Stimulated activated CD4-positive, alpha-beta T cell treated with anti-CD3 and anti-CD28 coated beads, Interleukin-15, amount 100 ng/mL, for 48 hours (primary cell): ENCODE data around the gene AGBL4.

Source experiments
- DNase-seq, 2 donors: peaks; one replicate each; pipeline ENCODE4 v3.0.0-alpha.2; 2020; ENCODE audit warnings: low read depth in 2 of 2

Gene AGBL4

GRCh38 chr1:48592330-48592729 lies 1431.4 kb downstream of the AGBL4 start:
- no peak for DNase-seq

GRCh38 chr1:48591181-48591580 lies 1432.6 kb downstream of the AGBL4 start:
- DNase-seq, result no peak

DNA sequence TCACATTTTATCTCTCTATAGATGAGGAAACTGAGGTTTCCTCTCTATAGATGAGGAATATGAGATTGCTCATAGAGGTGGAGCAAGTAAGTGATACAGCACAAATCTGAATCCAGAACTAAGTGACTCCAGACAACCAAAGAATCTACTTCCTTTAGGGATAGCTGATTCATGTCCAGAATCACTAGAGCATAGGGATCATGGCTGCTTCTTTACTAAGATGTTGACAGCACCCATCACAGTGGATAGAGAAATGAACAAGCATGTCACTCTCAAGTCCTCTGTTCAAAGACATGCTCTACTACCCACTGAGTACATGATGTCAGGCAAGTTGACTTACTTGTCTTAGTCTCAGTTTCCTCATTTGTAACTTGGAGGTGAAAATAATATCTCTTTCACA lies 1435.7 kb downstream of the AGBL4 start:
- DNase-seq, result no peak

DNA sequence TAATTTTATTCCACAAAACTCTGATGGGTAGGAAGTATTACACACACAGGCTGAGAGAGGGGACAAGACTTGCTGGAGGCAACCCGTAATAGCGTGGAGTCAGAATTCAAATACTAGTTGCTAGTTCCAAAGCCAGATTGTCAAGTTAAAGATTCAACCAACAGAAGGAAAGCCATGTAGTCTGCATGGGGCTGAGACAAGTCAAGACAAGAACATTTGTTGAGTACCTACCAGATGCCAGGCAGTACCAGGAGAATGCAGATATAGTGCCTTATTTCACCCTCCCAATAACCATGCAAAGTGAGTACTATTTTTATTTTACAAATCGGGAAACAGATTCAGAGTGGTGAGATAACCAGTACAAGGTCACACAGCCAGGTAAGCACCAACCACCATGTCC lies 1441.3 kb downstream of the AGBL4 start:
- no peak for DNase-seq

- no peak for DNase-seq
Measured at GRCh38 chr1:48581270-48581669, 1442.5 kb downstream of the AGBL4 start.

DNA sequence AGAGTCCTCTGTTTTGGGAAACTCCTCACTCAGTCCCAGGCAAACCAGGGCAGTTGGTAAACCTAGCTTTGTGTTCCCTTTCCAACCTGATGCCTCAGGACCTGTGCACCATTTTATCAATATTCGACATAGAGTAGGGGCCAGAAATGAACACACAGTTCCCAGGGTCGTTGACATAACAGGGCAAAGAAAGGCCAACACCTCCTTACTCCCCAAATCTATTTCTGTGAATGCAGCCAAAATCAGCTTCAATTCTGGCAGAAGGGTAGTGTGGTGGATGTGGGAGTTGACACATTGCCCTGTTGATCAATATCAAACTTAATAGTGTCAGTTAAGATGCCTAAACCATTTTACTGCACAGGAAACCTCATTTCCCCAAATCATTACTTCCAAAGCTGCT lies 1447.2 kb downstream of the AGBL4 start:
- no peak for DNase-seq

DNA sequence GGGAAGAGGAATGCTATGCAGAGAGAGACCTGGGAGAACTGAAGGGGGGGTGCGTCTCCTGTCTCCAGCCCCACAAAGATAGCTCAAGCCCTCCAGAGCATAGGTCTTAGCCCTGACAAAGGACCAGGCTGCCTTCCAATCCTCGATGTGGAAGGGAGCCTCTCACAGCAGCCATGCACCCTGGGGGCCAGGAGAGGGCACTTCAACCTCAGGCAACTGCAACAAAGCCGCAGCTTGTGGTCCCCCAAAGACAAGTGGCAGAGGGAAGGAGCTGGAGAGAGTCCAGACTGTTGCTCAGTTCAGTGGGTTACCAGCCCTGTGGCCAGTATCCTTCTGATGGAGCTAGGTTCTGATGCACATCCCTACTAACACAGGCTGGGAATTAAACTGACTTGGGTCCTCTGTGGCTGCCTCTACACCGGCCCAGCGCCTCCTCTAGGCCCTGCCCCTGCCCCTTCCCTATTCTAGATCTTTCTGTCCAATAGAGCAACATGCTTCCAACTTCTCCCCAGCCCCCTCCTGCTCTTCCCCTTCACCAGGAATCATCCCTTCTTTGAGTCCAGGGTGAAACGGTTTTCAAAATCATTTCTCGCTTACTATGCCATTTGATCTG lies 1451.0 kb downstream of the AGBL4 start:
- DNase-seq, result peak in 1 of 2 donors; percentile 3

GRCh38 chr1:48572134-48572533 lies 1451.6 kb downstream of the AGBL4 start:
- DNase-seq, result no peak

GRCh38 chr1:48571303-48571987 lies 1452.3 kb downstream of the AGBL4 start:
- DNase-seq, result no peak

- DNase-seq, result no peak
Measured at GRCh38 chr1:48570568-48570967, 1453.2 kb downstream of the AGBL4 start.

DNA sequence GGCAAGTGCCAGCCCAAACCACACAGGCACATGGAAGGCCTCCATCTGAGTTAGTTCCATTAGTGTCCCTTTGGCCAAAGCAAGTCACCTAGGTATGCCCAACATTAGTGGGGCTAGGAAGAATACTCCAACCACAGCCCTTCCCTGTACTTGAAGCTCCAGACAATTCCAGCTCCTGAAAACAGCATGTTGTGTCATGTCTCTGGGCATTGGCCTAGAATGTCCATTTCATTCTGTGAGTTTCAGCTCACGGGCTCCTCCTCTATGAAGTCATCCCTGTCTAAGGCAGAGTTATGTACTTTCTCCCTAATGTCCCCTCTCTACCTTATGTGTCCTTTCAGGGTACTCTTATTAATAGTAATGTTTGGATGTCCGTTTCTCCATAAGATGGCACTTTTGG lies 1455.3 kb downstream of the AGBL4 start:
- no peak for DNase-seq

DNA sequence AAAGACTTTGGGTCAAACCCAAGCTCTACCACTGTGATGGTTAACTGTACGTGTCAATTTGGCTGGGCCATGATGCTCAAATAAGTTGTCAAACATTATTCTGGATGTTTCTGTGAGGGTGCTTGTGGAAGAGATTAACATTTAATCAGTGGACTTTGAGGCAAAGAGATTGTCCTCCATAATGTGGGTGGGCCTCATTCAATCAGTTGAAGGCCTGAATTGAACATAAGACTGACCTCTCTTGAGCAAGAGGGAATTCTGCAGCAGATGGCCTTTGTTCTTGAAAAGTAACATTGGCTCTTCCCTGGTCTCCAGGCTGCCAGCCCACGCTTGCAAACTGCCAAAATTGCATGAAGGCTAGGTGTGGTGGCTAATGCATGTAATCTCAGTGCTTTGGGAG lies 1457.3 kb downstream of the AGBL4 start:
- DNase-seq, result no peak

DNA sequence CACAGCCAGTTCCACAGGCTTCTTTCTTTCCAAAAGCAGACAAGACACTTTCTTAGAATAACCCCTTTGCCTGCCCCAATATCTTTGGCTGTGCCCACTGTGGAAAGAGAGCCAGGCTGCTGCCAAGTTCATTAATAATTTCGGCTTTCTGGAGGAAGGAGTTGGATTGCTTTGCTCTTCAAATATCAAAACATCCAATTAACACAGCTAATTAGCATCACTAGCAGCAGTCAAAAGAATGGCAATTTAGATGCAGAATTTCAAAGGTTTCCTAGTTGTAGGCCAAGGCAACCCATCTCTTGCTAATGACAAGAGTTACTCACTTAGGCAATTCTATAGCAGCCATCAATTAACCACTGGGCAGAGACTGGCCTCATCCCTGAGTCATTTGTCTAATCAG lies 1460.7 kb downstream of the AGBL4 start:
- DNase-seq, result no peak

GRCh38 chr1:48561444-48561843 lies 1462.3 kb downstream of the AGBL4 start:
- DNase-seq, result no peak

DNA sequence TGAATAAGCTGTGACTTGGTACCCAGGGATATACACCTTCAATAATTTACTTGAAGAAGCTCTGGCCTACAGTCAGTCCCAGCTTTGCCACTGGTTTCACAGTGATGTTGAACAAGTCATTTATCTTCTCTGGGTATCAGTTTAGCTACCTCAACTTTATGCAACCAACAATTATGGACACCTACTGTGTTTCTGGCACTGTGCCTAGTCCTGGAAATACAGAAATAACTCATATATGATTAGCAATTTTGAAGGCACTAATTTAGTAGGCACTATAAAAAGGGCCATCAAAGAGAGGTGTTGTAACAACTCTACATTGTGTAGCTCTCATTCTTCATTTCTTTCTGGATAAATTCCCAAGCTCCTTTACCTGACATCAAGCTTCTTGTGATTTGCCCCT lies 1463.2 kb downstream of the AGBL4 start:
- DNase-seq, result no peak

GRCh38 chr1:48560116-48560515 lies 1463.6 kb downstream of the AGBL4 start:
- DNase-seq, result no peak

DNA sequence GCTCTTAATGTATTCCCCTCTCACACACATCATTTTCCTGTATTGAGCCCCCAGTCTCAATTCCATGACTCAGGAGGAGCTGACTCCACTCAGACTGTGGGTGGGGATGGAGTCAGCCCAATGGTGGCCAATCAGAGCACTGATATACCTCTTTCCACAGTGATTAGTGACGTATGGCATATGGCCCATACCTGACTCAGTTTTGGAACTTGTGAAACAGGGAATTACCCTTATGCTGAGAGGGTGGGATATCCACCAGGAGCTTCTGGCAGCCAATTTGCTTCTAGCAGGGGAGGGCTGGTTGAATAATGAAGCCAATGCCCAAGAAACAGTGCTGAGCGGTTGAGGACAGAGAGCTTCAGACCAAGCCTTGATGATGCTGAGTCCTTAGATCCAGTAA lies 1465.4 kb downstream of the AGBL4 start:
- no peak for DNase-seq

DNA sequence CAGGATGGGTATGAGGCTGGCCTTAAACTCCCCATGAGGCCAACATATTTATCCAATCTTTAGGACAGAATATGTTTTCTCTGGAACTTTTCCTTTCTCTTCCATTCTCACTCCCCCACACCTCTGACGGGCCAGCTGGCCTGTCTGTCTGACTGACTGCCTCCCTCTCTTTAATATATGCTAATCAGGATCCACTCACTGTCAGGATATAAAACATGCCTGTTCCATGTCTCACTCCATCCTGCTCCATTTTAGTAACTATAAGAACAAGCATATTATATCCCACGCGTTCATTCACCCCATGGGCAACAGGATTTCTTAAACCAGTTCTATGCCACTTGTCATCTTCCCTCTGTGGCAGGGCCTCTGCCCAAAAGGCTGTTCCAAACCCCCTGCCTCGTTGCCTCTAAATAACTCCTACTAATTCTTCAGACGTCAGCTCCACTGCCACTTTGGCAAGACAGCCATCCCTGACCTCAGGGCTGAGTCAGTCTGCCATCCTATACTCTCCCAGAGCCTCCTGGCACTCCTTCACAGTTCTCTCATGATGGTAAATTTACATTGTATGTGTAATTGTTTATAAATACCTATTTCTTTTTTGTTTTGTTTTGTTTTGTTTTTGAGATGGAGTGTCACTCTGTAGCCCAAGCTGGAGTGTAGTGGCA lies 1467.4 kb downstream of the AGBL4 start:
- DNase-seq, result no peak

- DNase-seq, result no peak
Measured at GRCh38 chr1:48555271-48555670, 1468.5 kb downstream of the AGBL4 start.

DNA sequence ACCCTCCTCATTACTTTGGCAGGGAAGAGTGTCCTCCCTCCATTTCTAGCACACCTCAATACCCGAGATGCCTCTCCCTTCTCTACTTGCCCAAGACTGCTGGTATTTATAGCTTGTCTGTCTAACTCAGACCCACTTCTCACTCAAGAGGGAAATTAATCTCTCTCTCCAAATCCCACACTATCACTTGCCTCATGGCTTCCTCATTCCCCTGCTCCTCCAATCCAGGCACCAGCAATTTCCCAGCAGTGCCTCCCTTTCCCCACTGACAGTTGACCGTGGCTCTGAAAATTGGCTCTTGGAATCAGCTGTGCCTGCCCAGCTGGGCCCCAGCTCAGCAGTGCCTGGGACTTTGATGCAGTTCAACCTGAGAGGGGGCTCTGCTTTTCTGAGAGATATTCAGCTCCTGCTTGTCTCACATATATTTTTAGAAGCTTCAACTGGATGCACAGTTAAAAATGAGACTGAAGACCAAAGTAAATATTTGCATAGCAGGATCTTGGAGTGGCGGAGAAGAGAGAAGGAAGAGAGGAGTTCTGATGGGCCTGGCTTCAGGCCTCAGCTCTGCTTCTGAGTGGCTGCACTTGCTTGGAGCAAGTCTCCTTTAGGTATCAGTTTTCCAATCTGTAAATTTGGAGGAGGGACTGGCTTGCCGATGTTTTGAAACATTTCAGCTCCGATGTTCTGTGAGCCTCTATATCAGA lies 1470.7 kb downstream of the AGBL4 start:
- DNase-seq, result no peak

DNA sequence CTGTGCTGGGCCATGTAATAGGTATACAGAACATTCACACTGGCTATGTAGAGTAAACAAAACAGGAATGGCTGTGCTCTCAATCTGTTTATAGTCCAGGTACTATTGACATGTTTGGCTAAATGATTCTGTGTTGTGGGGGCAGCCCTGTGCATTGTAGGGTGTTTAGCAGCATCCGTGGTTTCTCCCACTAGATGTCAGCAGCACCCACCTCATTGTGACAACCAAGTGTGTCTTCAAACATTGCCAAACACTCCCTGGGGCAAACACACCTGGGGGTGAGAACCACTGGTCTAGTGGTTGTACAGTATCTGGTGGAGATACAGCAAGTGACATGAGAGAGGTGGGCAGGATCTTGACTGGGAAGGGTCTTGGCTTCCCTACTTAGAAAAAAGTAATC lies 1471.3 kb downstream of the AGBL4 start:
- no peak for DNase-seq

- no peak for DNase-seq
Measured at GRCh38 chr1:48548985-48549384, 1474.8 kb downstream of the AGBL4 start.
